HG03342 (cell line): Measurements from ENCODE around the gene CACNA1H.
"Not testable (repeated sequence)": the region's sequence is repeated elsewhere in the genome, so short reads cannot be mapped to it uniquely, and the experiment has no call there.

Experiments
- ATAC-seq: cut with Tn5 transposase; IDR thresholded peaks from one replicate; pipeline ENCODE4 v1.9.1; 2021; ENCODE audit warnings: mild to moderate bottlenecking, moderate library complexity; ENCODE audit not compliant: unreplicated experiment

CACNA1H gene

DNA sequence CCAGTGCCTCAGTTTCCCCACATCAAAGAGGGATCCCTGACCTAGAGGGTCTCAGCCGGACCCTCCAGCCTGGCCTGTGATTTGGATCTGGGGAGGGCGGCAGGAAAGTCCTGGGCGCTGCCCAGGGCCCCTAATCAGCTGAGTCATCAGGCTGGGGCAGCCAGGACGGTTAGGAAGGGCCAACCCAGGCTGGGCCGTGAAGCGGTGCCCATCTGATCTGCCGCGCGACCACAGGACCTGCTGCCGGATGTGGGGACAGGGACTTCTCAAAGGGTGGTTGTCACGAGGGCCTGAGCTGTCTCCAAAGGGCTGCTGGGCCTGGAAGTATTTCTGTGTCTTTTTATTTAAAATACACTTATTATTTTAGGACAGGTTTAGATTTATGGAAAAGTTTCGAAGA lies 92.0 kb downstream of the CACNA1H start:
- ATAC-seq, result no peak

DNA sequence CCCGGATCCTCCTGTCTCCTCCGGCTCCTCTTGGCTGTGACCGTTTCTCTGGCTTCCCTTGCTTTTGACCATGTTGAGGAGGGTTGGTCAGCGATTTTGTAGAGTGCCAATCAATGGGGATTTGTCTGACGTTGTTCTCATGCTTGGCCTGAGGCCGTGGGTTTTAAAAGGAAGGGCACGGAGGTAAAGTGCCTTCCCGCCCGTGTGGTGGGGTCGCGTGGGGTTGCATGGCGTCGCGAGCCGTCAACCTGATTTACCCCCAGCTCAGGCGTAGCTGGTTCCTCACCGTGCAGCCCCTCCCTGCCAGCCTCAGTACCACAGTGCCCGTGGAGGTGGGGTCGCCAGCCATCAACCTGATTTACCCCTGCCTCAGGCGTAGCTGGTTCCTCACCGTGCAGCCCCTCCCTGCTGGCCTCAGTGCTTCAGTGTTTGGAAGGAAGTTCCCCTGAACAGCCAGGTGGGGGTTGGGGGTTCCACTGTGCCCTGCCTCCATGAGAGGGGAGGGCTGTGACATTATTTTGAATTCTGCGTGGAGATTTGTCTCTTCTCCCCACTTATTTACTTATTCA lies 92.6 kb downstream of the CACNA1H start:
- no peak for ATAC-seq

DNA sequence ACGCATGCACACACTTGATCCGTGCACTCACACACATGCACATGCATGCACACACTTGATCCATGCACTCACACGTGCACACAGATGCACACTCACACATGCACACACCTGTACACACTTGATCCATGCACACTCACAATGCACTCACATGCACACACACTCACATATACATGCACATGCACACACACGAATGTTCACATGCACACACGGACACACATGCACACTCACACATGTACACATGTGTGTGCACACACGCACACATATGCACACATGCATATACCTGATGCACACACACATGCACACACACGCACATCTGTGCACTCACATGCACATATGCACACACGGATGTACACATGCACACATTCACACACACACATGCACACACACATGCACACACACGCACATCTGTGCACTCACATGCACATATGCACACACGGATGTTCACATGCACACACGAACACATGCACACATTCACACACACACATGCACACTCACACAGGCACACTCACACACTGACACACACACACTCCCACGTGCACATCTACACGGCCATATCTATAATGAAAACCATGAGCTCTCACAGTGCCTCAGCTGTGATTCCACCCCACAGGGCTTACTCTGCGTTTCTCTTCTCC lies 95.1 kb downstream of the CACNA1H start:
- ATAC-seq, result not testable (repeated sequence)

DNA sequence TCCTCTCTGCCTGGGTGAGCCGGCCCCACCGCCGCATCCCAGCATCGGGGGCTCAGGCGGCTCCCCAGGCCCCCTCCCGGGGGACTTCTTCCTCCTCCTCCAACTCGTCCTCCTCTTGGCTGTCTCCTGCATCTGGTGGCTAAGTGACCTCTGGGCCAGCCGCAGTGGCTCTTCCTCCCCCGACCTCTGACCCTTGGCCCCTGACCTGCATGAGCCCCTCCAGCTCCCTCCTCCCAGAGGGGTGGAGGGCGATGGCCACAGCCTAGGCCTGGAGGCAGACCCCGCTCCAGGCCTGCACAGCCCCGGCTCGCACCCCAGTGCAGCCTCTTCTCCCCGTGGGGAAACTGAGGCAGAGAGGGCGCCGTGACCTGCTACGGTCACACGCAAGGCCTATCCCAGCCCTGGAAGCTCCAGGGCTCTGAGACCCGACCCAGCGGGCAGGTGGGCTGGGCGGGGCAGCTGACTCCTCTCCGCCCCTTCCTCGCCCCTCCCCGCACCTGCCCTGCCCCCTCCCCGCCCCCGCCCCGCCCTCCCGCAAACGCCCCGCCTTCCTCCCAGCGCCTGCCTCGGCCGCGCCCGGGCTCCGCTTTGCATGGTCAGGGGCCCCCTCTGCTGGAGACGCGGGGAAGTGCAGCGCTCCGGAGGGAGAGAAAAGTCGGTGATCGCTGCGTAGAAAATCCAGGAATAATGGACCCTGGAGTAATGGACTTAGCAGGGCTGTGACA lies 96.3 kb downstream of the CACNA1H start:
- not testable (repeated sequence) for ATAC-seq

DNA sequence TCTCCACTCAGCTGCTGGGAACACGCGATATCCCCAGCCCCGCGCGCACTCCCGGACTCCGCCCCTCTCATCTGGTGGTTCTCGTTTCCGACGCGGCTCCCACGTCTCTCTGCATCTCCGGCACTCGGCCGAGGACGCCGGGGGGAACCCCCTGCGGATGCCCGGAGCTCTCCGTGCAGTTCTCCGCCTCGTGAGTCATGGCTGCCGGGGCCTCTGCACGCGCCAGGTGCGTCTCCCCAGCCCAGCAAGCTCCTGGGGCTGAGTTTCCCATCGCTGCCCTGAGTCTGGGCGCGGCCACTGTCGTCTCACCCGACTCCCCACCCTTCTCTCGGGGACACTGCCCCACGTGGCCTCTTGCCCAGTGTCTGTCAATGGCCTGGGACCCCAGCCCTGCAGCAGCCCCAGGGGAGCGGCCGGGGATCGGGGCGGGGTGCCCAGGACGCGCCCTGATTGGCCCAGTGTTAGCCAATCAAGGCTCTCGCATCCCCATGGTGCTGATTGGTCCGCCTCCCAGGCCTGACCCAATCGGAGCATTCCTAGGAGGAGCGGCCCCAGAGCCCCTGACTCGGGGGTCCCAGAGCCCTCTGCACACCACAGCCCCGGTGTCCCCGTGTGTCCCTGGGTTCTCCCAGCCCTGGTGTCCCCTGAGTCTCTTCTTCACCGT lies 100.9 kb downstream of the CACNA1H start:
- not testable (repeated sequence) for ATAC-seq

DNA sequence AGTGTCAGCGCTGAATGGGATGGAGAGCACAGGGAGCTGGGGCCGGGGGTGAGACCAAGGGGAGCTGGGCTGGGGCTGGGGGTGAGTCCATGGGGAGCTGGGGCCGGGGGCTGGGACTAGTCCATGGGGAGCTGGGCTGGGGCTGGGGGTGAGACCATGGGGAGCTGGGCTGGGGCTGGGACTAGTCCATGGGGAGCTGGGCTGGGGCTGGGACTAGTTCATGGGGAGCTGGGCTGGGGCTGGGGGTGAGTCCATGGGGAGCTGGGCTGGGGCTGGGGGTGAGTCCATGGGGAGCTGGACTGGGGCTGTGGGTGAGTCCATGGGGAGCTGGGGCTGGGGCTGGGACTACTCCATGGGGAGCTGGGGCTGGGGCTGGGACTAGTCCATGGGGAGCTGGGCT lies 101.9 kb downstream of the CACNA1H start:
- not testable (repeated sequence) for ATAC-seq

DNA sequence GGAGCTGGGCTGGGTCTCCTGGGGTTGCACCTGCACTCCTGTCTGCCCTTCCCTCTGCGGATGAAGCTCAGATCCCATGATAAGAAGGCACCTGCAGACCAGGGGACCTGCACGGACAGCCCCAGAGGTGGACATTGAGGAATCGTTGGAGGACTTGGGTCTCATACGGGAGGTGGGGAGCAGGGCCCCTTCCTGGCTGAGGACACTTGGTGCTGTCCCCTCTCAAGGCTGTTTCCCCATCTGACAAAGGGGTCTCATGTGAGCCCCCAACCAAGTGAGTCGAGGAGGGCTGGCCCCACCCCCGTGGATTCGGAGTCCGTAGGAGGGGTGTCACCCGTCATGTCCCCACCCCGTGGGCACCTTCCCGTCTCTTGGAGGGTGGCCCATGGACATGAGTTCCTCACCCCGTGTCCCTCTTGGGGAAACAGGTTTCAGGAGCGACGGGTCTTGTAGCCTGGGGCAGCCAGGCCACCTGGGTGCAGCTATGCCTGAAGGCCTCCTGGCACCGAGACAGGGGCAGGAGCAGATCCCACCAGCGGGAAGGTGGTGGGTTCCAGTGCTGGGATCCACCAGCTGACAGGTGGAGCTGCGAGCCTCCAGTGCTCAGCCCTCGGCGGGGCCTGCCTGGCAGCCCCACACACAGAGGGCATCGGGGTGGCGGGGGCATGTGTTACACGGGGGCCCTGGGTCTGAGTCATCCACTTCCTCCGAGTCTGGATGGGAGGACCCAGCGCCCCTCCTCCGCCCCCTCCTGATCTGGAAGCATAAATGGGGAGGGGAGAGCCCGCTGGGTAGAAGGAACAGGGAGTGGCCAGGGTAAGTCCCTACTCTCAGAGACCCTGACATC lies 102.6 kb downstream of the CACNA1H start, which contains the start of gene TPSD1:
TSS of gene TPSD1 (plus strand) at position 794 of the 847 bp plus-strand sequence. CDS start 212 bp downstream, outside the sequence.
- not testable (repeated sequence) for ATAC-seq

DNA sequence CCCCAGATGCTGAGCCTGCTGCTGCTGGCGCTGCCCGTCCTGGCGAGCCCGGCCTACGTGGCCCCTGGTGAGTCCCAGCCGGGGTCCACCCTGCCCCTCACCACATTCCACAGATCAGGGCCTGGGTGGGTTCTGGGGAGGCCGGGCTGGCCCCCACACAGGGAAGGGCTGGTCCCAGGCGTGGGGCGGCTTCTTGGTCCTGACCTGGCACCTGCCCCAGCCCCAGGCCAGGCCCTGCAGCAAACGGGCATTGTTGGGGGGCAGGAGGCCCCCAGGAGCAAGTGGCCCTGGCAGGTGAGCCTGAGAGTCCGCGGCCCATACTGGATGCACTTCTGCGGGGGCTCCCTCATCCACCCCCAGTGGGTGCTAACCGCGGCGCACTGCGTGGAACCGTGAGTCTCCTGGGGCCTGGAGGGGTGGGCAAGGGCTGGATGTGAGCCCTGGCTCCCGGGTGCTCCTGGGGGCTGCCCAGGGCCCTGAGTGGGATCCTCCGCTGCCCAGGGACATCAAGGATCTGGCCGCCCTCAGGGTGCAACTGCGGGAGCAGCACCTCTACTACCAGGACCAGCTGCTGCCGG lies 103.5 kb downstream of the CACNA1H start:
- not testable (repeated sequence) for ATAC-seq

DNA sequence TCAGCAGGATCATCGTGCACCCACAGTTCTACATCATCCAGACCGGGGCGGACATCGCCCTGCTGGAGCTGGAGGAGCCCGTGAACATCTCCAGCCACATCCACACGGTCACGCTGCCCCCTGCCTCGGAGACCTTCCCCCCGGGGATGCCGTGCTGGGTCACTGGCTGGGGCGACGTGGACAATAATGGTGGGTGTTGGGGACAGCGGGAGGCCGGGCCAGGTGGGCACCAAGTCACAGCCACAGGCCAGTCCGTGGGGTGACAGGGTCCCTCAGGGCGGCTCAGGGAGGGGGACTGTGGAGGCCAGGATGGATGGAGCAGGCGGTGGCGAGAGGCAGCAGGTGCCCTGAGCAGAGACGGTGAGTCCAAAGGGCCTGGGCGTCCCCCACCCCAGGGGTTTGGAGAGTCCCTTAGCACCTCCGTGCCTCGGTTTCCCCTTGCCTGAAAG lies 104.0 kb downstream of the CACNA1H start:
- ATAC-seq, result no peak

DNA sequence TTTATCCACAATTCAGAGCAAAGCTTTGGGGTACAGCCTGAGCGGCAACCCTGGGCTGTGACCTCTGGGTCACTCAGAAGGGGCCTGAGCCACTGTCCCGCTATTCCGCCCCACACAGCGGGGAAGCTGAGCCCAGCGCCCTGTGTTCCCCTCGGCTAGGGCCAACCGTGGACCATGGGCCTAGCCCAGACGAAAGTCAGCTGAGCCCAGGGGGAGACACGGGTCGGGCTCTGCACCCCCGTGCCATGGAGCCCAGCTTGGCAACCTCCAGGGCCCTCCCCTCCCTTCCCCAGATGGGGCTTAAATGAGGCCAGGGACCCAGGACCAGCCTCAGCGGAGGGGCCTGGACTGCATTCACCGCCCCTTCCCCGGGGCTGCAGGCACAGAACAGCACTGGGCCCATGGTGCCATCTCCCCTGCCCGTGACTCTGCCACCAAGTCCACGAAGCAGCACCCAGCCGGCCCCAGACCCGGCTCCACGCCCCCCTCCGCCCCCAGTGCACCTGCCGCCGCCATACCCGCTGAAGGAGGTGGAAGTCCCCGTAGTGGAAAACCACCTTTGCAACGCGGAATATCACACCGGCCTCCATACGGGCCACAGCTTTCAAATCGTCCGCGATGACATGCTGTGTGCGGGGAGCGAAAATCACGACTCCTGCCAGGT lies 104.8 kb downstream of the CACNA1H start:
- ATAC-seq, result no peak

DNA sequence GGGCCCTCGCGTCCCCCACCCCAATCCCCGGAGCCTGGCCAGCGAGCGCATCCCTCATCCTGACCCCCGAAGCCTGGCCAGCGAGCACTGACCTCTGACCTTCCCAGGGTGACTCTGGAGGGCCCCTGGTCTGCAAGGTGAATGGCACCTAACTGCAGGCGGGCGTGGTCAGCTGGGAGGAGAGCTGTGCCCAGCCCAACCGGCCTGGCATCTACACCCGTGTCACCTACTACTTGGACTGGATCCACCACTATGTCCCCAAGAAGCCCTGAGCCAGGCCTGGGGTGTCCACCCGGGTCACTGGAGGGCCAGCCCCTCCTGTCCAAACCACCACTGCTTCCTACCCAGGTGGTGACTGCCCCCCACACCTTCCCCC lies 105.3 kb downstream of the CACNA1H start:
- no peak for ATAC-seq

DNA sequence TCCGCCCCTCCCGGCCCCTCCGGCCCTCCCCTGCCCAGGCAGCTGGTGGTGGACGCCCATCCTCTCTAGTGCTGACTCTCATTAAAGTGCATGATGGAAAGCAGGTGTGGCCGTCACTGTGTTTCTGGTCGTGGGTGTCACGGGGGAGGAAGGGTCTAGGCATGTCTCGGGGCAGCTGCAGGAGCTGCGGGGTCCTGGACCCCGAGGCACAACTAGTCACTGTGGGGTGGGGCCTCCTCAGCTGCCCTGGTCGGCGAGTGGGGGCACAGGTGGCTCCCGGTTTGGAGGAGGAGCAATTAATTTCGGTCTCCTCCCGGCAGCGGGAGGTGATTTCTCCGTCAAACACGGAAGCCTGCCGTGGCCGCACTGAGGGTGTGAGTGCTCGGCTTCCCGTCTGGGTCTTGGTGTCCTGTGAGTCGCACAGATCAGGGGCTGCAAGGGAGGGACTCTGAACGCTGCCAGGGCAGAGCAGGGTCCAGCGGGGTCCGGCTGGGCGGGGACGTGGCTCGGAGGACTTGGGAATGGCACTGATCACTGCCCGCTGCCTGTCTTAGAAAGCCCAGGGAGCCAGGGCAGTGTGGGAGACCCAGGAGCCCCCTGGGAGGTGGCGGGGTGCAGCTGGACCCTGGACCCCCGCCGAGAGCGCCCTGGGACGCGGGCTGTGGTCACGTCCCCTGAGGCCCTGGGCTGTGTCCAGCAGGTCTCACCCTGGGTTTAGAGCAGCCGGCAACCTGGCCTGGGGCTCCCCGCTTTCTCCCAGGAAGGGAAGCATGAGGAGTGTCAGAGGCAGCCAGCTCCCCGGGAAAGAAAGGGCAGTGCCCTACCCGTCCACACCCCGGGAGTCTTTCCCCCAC lies 106.2 kb downstream of the CACNA1H start:
- ATAC-seq, result no peak

DNA sequence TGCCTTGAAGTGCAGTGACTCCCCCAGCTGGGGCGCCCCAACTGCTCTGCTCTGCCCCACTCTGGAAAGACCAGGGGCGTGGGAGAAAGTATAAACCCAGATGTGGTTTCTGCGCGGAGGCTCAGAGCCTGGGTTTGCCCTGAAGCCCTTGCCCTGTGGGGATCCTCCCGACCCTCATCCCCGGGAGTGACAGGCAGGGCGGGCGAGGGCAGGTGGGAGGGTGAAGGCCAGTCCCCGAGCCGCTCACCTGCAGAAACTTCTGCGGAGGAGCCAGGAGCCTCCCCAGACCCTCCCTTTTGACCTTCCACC lies 106.8 kb downstream of the CACNA1H start:
- ATAC-seq, result no peak

DNA sequence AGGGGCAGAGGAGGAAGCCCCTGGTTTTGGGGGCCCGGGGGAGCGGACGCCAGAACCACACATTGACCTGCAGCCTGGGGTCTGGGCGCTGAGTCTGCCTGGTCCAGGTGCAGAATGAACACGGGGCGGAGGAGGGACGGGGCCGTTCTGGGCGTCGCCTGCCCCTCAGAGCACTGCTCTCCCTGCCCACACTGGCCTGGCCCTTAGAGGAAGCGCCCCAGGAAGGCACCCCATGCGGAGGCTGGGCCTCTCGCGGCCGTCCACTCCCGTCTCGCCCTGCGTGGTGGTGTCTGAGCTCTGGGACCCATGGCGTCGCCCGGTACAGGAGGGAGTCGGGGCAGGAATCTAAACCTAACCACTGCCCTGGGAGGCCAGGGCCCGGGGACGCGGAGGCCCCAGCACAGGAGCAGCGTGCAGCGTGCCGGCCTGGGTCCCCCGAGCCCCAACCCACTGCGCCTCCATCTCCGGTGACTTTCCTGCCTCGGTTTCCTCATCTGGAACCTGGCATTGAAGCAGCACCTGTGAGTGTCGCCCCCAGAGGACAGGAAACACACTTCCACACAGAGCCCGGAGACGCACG lies 107.3 kb downstream of the CACNA1H start:
- ATAC-seq, result no peak

DNA sequence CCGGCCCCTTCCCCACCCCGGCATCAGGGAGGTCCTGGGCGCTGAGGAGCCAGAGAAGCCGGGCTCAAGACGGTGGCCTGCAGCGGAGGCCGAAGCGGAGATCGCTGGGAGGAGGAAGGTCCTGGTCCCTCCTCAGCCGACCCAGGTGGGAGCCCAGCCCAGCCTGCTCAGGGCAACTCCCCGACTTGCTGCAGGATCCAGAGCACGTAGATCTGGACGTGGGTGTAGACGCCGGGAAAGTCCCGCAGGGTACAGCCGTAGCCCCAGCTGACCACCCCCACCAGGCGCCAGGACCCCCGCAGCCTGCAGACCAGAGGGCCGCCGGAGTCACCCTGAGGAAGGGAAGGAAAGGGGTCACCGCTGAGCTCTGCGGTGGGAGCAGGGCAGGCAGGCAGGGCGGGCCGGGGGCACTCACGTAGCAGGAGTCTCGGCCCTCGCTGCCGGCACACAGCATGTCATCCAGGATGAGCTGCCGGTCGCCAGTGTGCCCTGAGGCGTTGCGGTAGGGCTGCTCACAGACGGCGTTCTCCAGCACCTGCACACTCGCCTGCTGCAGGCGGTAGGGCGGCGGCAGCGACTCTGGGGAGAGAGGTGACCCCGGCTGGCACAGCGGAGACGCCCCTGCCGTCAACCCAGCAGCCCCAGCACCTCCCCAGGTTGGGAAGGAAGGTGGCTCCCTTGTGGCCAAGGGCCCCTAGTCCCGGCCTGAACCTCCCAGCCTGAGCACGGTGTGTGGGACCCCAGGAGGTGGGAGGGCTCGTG lies 108.4 kb downstream of the CACNA1H start:
- ATAC-seq, result no peak

DNA sequence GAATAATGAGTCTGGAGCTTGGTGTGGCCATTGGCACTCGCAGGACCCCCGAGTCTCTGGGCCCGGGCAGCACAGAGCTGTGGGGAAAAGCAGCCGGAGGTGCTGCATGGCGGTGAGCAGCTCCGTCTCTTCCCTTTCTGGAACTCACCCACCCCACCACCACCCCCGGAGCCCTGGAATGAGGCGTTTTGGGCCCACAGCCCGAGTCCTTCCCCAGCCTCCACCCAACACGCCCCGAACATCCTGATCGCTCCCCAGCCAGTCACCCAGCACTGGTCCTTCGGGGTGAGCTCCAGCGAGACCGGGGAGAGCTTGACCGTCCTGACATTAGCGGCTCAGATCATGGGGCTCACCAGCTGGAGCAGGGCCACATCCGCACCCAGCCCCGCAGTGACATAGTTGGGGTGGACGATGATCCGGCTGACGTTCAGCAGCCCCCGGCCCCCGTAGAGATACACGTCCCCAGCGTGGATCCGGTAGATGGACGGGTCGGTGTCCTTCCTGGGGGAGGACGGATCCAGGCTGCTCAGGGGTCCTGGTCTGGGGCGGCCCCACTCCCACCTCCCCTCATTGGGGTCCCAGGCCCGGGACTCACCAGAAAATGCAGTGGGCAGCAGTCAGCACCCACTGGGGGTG lies 109.4 kb downstream of the CACNA1H start:
- no peak for ATAC-seq

DNA sequence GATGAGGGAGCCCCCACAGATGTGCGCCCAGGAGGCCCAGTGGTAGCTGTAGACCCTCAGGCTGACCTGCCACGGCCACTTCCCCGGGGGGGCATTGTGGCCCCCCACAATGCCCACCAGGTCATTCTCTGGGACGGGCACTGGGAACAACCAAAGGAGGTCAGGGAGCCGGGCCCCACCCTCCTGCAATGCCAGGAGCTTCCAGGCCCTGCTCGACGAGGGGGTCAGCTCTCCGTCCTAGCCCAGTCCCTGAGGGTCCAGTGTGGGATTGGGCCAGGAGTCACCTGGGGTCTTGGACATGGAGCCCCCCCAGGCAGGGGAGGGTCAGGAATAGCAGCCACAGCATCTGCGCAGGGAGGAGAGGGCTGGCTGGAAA lies 109.9 kb downstream of the CACNA1H start:
- no peak for ATAC-seq
